ENCODE measurements around the gene PASK. TPM values are rescaled to one million over a fixed set of nuclear protein-coding genes. Genes with fewer than 3 reads are reported as not detected.
"Not testable (repeated sequence)": the region's sequence is repeated elsewhere in the genome, so short reads cannot be mapped to it uniquely, and the experiment has no call there.

PASK gene
- total RNA-seq: 10 to 100 TPM; 35.6 to 62.7 (median 49.8) TPM

DNA sequence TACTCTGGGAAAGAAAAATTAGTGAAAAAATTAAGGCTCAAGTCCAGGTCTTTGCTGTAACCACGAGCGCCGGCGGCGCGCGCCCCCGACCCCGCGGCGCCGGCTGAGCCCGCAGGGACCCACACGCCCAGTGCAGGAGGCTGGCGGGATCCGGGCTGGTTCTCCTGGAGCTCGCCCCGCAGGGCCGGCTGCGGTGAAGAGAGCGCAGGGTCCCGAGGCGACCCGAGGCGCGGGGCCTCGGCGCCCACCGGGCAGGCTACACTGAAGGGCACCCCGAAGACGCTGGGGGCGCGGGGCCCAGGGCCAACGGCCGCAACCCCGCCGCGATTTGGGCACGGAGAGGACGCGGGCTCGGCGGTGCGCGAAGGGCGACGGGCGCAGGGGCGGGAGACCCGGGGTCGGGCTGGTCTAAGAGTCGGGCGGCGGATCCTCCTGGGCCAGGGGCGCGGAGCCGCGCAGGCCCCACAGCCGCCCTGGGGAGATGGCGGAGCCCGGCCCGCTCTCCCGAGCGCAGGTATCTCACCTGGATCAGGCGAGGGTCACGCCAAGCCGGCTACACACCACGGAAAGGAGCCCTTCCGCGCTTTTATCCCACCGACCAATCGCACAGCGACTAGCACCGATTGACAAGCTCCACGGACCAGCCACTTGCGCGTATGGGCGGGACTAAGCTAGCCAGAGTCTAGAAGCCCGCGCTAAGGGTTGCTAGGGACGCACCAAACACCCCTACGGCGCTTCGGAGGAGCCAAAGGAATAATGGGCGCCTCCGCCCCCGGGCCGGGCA, at the start of gene PASK:
TSS of gene PASK (minus strand) at position 582 of the 784 bp plus-strand sequence. CDS start 6,440 bp downstream, outside the sequence.
- H3K4me1 Mint-ChIP-seq (ENCODE audit: low read depth): peaks cover 40% of the 10 kb centered on the region
- no peaks in the 10 kb centered on the region for H3K36me3 Mint-ChIP-seq (ENCODE audit: insufficient read depth)
- peak within 1 kb of the TSS; percentile 97 for H3K4me3 Mint-ChIP-seq
- ATAC-seq (peak; percentile 85 to 87), DNase-seq (peak; percentile 88)
- no peaks in the 10 kb centered on the region for H3K9me3 Mint-ChIP-seq
- no peaks in the 10 kb centered on the region for H3K27me3 Mint-ChIP-seq (ENCODE audit: low read depth)

DNA sequence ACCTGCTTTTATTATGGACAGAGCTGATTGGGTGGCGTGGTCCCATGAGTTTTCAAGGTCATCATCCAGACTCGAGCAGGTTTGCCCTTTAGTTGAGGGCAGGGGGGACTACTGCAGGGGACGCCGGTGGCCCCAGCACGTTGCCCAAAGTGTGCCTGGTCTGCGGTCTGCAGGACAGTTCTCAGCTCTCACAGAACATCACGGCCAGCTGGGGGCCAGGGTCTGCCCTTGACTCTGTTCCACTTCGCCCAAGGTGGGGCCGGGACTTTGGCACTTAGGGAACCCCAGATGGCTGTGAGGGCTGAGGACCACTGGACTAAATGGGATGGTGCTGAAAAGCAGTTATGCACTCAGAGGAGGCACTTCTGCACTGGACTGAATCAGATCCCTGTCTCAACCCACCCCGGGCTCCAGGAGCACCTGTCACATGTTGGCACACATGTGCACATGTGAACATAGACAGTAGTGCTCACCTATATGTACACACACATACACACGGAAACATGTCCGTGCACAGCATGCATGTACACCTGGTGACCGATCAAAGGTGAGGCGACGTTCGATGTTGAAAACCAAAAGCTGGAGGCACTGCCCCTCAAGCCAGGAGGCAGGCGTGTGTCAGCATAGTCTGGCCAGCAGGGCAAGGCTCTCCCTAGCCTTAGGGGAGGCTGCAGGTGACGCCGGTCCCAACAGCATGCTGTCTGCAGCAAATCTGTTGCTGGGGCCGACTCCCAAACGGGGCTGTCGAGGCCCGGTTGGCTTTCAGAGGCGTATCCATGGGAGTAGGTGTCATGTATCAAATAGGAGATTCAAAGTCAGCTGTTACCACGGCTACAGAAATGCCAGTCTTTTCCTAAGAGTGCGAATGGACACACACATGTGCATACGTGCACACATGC, 49.4 kb upstream of the PASK start:
- Mint-ChIP-seq H3K27me3 (ENCODE audit: low read depth) (no peaks in the 10 kb centered on the region), H3K4me3 (no peak overlapping the region), H3K4me1 (ENCODE audit: low read depth) (no peaks in the 10 kb centered on the region), H3K36me3 (ENCODE audit: insufficient read depth) (no peaks in the 10 kb centered on the region), H3K9me3 (no peaks in the 10 kb centered on the region)
- ATAC-seq: no peak
- DNase-seq: no peak

DNA sequence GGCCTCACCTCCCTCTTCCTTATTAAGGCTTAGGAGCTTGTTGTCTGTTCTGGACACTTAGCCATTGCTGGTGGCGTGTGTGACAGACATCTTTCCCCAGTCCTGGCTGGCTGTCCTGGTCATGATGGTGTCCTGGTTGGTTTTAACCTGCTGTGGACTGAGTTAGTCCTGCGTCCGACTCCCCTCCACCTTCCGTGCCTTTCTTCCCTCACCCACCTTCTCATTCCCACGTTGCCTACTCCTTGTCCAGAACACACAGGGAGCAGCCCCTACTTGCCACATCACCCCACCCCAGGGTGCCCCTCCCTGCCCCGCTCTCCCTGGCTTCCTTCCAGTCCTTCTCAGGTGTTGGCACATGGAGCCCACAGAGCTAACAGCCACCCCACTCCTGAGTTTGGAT, 48.7 kb upstream of the PASK start:
- DNase-seq (no peak), ATAC-seq (no peak)
- no peaks in the 10 kb centered on the region for H3K36me3 Mint-ChIP-seq (ENCODE audit: insufficient read depth)
- H3K4me3 Mint-ChIP-seq: no peak overlapping the region
- no peaks in the 10 kb centered on the region for H3K4me1 Mint-ChIP-seq (ENCODE audit: low read depth)
- no peaks in the 10 kb centered on the region for H3K9me3 Mint-ChIP-seq
- no peaks in the 10 kb centered on the region for H3K27me3 Mint-ChIP-seq (ENCODE audit: low read depth)

DNA sequence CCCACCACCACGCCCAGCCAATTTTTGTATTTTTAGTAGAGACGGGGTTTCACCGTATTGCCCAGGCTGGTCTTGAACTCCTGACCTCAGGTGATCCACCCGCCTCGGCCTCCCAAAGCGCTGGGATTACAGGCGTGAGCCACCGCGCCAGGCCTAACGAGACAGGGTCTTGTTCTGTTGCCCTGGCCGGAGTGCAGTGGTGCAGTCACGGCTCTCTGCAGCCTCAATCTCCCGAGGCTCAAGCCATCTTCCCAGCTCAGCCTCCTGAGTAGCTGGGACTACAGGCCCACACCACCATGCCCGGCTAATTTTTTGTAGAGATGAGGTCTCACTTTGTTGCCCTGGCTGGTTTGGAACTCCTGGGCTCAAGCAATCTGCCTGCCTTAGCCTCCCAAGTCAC, 48.0 kb upstream of the PASK start:
- not testable (repeated sequence) for ATAC-seq; H3K27me3 Mint-ChIP-seq (ENCODE audit: low read depth); H3K36me3 Mint-ChIP-seq (ENCODE audit: insufficient read depth); H3K9me3 Mint-ChIP-seq; DNase-seq; H3K4me1 Mint-ChIP-seq (ENCODE audit: low read depth); H3K4me3 Mint-ChIP-seq

DNA sequence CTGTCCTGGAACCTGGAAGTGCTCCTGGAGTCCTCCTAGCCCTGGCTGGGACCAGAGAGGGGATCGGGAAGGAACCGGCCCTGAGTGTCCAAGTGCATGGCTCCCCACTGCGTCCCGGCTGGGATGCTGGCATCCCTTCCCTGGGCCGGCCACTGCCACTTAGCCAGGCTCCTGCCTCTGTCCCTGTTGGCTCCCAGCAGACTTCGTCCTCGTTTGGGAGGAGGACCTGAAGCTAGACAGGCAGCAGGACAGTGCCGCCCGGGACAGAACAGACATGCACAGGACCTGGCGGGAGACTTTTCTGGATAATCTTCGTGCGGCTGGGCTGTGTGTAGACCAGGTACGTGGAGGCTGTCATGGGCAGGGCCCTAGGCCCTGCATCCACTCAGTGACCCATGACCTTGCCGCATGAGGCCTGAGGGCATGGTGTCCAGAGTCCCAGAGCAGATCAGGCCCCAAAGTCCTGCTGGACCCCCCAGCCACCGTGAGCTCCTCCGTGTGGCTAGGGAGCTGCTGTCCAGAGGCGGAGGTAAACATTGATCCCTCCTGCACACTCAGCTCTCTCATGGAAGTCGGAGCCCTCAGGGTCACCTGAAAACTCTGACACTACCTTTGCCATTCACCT, 46.3 kb upstream of the PASK start:
- ATAC-seq (no peak), DNase-seq (no peak)
- Mint-ChIP-seq H3K9me3 (no peaks in the 10 kb centered on the region), H3K4me1 (ENCODE audit: low read depth) (no peaks in the 10 kb centered on the region), H3K36me3 (ENCODE audit: insufficient read depth) (no peaks in the 10 kb centered on the region), H3K27me3 (ENCODE audit: low read depth) (no peaks in the 10 kb centered on the region), H3K4me3 (no peak overlapping the region)

DNA sequence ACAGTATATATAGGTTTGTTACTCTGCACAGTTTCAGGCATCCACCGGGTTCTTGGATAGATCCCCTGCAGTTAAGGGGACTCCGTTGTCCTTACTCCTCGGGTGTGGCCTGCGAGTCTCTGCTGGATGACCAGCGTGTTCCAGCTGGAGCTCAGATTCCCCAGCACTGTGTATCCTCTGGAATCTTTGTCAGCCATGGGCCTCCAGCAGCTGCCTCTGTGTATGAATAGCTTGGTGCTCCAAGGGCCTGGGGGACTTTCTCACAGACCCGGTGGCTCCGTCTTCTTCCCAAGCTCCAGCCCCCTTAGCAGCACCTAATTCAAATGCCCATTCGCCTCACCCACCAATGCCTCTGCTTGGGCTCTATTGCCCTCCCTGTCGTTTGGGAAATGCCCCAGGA, 45.5 kb upstream of the PASK start:
- Mint-ChIP-seq H3K4me3 (no peak overlapping the region), H3K36me3 (ENCODE audit: insufficient read depth) (no peaks in the 10 kb centered on the region), H3K9me3 (no peaks in the 10 kb centered on the region), H3K27me3 (ENCODE audit: low read depth) (no peaks in the 10 kb centered on the region), H3K4me1 (ENCODE audit: low read depth) (no peaks in the 10 kb centered on the region)
- no peak for DNase-seq
- no peak for ATAC-seq

DNA sequence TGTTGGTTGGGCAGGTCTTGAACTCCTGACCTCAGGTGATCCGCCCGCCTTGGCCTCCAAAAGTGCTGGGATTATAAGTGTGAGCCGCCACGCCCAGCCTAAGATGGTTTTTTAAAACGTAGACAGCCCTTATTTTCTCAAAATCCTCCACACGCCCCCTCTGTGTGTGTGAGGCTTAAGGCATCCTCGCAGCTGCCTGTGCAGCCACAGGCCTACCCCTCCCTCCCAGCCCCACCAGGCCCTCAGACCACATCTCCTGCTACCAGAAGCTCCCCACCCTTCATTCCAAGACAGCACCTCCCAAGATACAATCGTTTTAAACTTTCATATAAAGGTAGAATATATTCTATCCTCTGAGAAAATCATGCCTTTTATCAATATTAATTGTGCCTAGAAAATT, 44.0 kb upstream of the PASK start:
- no peak for DNase-seq
- no peaks in the 10 kb centered on the region for H3K27me3 Mint-ChIP-seq (ENCODE audit: low read depth)
- H3K9me3 Mint-ChIP-seq: no peaks in the 10 kb centered on the region

DNA sequence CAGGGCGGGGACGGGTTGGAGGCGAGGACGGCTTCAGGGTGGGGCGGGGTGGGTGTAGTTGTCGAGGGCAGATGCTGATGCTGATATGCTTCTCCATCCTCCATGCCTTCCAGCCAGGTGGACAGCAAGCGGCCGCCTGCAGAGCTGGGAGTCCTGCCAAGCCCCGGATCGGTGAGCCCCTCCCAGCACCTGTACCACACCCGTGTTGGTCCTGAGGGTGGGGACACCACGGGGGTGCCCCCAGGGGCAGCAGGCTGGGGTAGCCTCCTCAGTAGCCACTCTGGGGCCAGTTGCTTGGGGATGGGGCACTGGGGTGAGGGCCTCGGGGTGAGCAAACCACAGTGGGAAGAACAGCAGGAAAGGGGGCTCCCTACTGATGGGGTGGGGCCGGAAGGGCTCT, 41.8 kb upstream of the PASK start:
- Mint-ChIP-seq H3K36me3 (ENCODE audit: insufficient read depth) (no peaks in the 10 kb centered on the region), H3K4me3 (no peak overlapping the region), H3K4me1 (ENCODE audit: low read depth) (no peaks in the 10 kb centered on the region), H3K9me3 (no peaks in the 10 kb centered on the region), H3K27me3 (ENCODE audit: low read depth) (no peaks in the 10 kb centered on the region)
- no peak for ATAC-seq
- DNase-seq: no peak

More for the DNA sequence above, 44.0 kb upstream of the PASK start:
- Mint-ChIP-seq H3K36me3 (ENCODE audit: insufficient read depth) (no peaks in the 10 kb centered on the region), H3K4me1 (ENCODE audit: low read depth) (no peaks in the 10 kb centered on the region), H3K4me3 (no peak overlapping the region)
- ATAC-seq: no peak

DNA sequence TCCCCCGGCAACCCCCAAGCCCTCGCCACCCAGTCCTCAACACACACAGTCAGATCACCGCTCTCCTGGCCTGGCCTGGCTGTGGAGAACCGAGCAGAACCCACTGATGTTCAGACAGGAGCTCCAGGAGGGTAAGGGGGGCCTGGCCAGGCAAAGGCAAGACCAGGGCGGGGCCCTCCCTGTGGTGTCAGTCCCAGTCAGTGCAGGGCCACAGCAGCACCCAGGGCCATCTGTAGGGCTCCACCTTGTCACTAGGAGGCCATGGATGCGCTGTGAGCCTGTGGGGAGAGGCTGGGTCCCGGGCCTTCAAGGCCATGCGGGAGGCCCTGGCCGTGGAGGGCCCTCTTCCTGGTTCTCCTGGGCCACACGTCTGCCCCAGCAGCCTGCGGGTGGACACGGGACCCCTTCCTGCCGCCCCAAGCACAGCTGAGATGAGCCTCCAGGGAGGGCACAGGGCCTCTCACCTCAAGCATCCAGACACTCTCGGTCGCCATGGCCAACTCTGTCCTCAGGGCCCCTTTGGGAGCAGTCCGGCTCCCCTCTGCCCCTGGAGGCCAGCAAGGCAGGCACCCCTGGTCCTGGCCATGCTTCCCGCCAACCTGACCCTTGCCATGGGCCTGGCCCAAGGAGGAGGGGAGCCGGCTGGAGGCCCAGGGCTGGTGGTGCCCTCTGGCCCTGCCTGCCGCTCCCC, 41.2 kb upstream of the PASK start:
- no peaks in the 10 kb centered on the region for H3K9me3 Mint-ChIP-seq
- H3K27me3 Mint-ChIP-seq (ENCODE audit: low read depth): no peaks in the 10 kb centered on the region
- no peak for ATAC-seq

DNA sequence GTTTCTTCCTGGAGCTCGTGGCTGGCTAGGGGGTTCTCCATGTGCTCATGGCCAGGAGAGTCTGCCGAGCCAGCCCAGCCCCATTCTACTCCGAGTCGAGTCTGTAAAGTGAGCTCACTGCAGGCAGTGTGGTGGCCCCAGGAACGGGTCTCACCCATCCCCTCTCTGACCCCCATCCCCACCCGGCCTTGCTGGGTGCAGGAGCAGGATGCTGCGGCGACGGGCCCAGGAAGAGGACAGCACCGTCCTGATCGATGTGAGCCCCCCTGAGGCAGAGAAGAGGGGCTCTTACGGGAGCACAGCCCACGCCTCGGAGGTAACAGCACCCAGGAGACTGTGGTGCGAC, 40.6 kb upstream of the PASK start:
- ATAC-seq (no peak), DNase-seq (no peak)
- no peaks in the 10 kb centered on the region for H3K27me3 Mint-ChIP-seq (ENCODE audit: low read depth)
- no peaks in the 10 kb centered on the region for H3K9me3 Mint-ChIP-seq
- H3K4me1 Mint-ChIP-seq (ENCODE audit: low read depth): no peaks in the 10 kb centered on the region
- no peaks in the 10 kb centered on the region for H3K36me3 Mint-ChIP-seq (ENCODE audit: insufficient read depth)
- no peak overlapping the region for H3K4me3 Mint-ChIP-seq

More for the DNA sequence above, 41.2 kb upstream of the PASK start:
- Mint-ChIP-seq H3K4me3 (no peak overlapping the region), H3K4me1 (ENCODE audit: low read depth) (no peaks in the 10 kb centered on the region), H3K36me3 (ENCODE audit: insufficient read depth) (no peaks in the 10 kb centered on the region)
- no peak for DNase-seq

DNA sequence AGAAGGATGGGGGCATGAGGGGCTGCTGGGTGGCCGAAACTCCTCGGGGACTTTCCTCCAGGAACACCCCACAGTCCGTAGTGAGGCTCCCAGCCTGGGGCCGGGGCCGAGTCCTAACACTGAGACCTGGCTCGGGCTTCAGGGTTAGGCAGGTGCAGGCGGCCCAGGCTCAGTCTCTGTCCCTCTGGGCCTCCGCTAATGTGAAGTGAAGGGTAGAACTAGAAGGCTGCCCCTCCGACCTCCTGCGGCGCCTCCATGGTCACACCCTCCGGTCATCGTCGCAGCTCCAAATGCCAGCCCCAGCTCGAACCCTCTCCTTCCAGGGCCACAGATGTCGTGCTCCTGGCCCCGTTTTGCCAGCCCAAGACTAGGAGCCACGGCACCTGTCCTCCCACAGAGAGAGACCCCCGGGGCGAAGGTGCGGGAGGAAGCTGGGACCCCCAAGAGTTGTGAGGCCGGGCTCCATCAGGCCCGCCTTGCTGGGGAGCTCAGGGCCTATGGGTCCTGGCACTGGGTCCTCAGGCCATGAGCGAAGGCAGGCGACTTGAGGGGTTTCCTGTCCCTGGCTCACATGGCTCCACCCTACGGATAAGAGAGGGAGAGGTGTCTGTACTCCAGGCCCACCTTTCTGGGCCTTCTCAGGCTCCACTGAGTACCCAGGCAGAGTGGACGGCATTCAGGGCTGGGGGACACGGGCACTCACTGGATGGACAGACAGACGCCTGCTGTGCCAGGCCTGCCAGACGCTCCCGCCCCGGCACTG, 40.0 kb upstream of the PASK start:
- H3K9me3 Mint-ChIP-seq: no peaks in the 10 kb centered on the region
- no peaks in the 10 kb centered on the region for H3K4me1 Mint-ChIP-seq (ENCODE audit: low read depth)
- no peaks in the 10 kb centered on the region for H3K36me3 Mint-ChIP-seq (ENCODE audit: insufficient read depth)
- H3K27me3 Mint-ChIP-seq (ENCODE audit: low read depth): no peaks in the 10 kb centered on the region
- DNase-seq: no peak
- H3K4me3 Mint-ChIP-seq: no peak overlapping the region
- ATAC-seq: no peak

DNA sequence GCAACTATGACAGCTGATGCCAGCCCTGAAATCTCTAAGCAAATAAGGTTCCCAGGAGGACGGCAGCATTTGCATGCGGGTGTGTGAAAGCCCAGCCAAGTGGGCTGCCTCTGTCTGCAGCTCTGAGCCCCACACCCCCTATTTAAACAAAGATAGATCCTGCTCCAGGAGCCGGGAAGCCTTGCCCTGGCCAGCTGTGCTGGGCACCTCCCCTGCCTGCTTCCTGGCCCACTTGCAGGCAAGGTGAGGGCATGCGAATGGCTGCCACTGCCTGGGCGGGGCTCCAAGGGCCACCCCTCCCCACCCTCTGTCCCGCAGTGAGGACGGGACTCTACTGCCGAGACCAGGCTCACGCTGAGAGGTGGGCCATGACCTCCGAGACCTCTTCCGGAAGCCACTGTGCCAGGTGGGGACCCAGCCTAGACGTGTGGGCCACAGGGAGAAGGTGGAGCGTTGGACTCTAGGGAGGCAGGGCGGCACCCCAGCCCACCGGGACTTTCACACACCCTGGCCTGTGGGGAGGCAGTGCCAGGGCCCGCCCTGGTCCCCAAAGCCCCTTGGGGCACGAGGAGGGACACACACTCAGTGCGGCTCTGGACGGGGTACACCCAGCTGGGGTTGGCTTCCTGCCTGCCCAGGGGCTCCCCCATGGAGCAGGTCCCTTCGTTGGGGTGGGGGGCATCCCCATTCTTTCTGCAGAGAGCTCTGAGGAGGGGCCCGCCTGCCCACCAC, 39.3 kb upstream of the PASK start, which contains the start of gene ANO7:
TSS of gene ANO7 (plus strand) at position 317 of the 732 bp plus-strand sequence. CDS start 1,387 bp downstream, outside the sequence.
- ATAC-seq (no peak), DNase-seq (no peak)
- Mint-ChIP-seq H3K4me3 (no peak within 1 kb of the TSS), H3K27me3 (ENCODE audit: low read depth) (no peaks in the 10 kb centered on the region), H3K4me1 (ENCODE audit: low read depth) (no peaks in the 10 kb centered on the region), H3K36me3 (ENCODE audit: insufficient read depth) (peaks cover 2% of the 10 kb centered on the region), H3K9me3 (no peaks in the 10 kb centered on the region)

DNA sequence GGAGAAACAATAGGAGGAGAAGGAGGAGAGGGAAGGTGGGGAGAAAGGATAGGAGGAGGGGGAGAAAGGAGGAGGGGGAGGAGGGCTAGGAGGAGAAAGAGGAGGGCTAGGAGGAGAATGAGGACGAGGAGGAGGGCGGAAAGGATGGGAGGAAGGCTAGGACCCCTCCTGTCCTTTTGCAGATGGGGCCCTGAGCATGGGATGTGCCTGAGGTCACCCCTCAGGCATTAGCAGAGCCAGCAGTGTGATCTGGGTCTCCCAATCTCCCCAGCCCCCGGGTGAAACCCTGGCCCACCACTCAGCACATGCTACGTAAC, 38.6 kb upstream of the PASK start:
- Mint-ChIP-seq H3K36me3 (ENCODE audit: insufficient read depth) (peaks cover 4% of the 10 kb centered on the region), H3K9me3 (no peaks in the 10 kb centered on the region), H3K4me1 (ENCODE audit: low read depth) (no peaks in the 10 kb centered on the region), H3K4me3 (no peak overlapping the region), H3K27me3 (ENCODE audit: low read depth) (no peaks in the 10 kb centered on the region)
- DNase-seq (no peak), ATAC-seq (no peak)
